HCT116 (cell line): ENCODE data around the gene RET. TPM values are rescaled to one million over a fixed set of nuclear protein-coding genes. Genes with fewer than 3 reads are reported as not detected.

Source experiments
- ATAC-seq: fragments of 200-7000 bp; cut with Tn5 transposase; 2 replicates; pipeline ENCODE4 v1.9.1; 2020; ENCODE audit warnings: mild to moderate bottlenecking, moderate library complexity
- BruUV-seq: library from RNA; stranded (reverse); fragments of 400-500 nt; replicated peaks from 2 replicates; lab custom pipeline; 2021; lab: Mats Ljungman, UMichigan
- CTCF ChIA-PET: fragments of 300-600 bp; sonication (Branson Sonifier 250); formaldehyde crosslinking; loops from one replicate; lab custom pipeline; 2021; ENCODE audit warnings: antibody characterized with exemption; lab: Charles Lee
- POLR2A ChIA-PET: fragments of 300-600, 350-600 bp; sonication (Branson Sonifier 250); formaldehyde crosslinking; loops from one replicate; lab custom pipeline; 2021; ENCODE audit warnings: antibody characterized with exemption; lab: Charles Lee
- RAD21 ChIA-PET, 2 experiments: fragments of 300-600 bp; sonication (Branson Sonifier 250); formaldehyde crosslinking; loops; one replicate each; lab custom pipeline; 2023; ENCODE audit warnings: low total read pairs in 2 of 2; ENCODE audit not compliant: uncharacterized antibody in 2 of 2, unreplicated experiment in 2 of 2, low non-redundant PET in 1 of 2; lab: Charles Lee
- DNase-seq: peaks from one replicate; pipeline ENCODE4 v3.0.0-alpha.2; 2010; ENCODE audit warnings: low read depth, low spot score
- H2AFZ ChIP-seq: fragments of 200-600 bp; shearing (Covaris generic), sonication (generic); 2 replicates; pipeline ENCODE4 v1.6.1; 2017; ENCODE audit warnings: low read depth, mixed run types, mixed read lengths, antibody characterized with exemption, low read length; ENCODE audit not compliant: poor library complexity, severe bottlenecking
- H3K27ac ChIP-seq: 2 replicates; pipeline ENCODE4 v1.5.1; 2012; ENCODE audit warnings: low read depth, low read length
- H3K27me3 ChIP-seq: fragments of 200-600 bp; sonication (generic); 2 replicates; pipeline ENCODE4 v1.6.1; 2016; ENCODE audit warnings: mixed run types, low read length, mixed read lengths; ENCODE audit not compliant: insufficient read depth
- H3K36me3 ChIP-seq, 2 experiments: fragments of 200-500 bp in 1 of 2; fragments of 200-600 bp in 1 of 2; sonication (Bioruptor generic) in 1 of 2; sonication (generic) in 1 of 2; 2 replicates each; pipeline versions ENCODE4 v1.5.1 to v1.6.1; 2014 to 2016; ENCODE audit warnings: low read length in 2 of 2, inconsistent platforms in 1 of 2, mixed read lengths in 1 of 2, mixed run types in 1 of 2; ENCODE audit not compliant: insufficient read depth in 2 of 2, control insufficient read depth in 1 of 2
- H3K4me1 ChIP-seq, 2 experiments: fragments of 200-600 bp in 1 of 2; sonication (generic) in 1 of 2; 2 replicates each; pipeline versions ENCODE4 v1.5.1 to v1.6.1; 2012 to 2017; ENCODE audit warnings: low read length in 2 of 2, inconsistent platforms in 1 of 2, mild to moderate bottlenecking in 1 of 2, mixed read lengths in 1 of 2, mixed run types in 1 of 2, moderate library complexity in 1 of 2; ENCODE audit not compliant: insufficient read depth in 2 of 2, control insufficient read depth in 1 of 2
- H3K4me2 ChIP-seq: fragments of 200-600 bp; sonication (generic); 2 replicates; pipeline ENCODE4 v1.6.1; 2017; ENCODE audit warnings: mixed run types, low read length, mixed read lengths
- H3K4me3 ChIP-seq, 2 experiments: fragments of 200-600 bp in 1 of 2; sonication (generic) in 1 of 2; replicated peaks in 1 of 2; 2 replicates each; pipeline ENCODE4 v1.5.1; 2011 to 2016; ENCODE audit warnings: low read length in 2 of 2, control low read depth in 1 of 2, low read depth in 1 of 2, mild to moderate bottlenecking in 1 of 2, mixed read lengths in 1 of 2, mixed run types in 1 of 2
- H3K79me2 ChIP-seq: fragments of 200-600 bp; sonication (generic); 2 replicates; pipeline ENCODE4 v1.6.1; 2017; ENCODE audit warnings: mild to moderate bottlenecking, mixed run types, low read length, moderate library complexity, mixed read lengths; ENCODE audit not compliant: insufficient read depth
- H3K9ac ChIP-seq: fragments of 200-600 bp; sonication (generic); 2 replicates; pipeline ENCODE4 v1.6.1; 2016; ENCODE audit warnings: low read length, mixed read lengths
- H3K9me2 ChIP-seq: fragments of 200-600 bp; sonication (generic), shearing (Covaris generic); 2 replicates; pipeline ENCODE4 v1.6.1; 2017; ENCODE audit warnings: mixed run types, mild to moderate bottlenecking, moderate library complexity; ENCODE audit not compliant: insufficient read depth
- H3K9me3 ChIP-seq, 2 experiments: fragments of 200-500 bp in 1 of 2; fragments of 200-600 bp in 1 of 2; sonication (Bioruptor generic) in 1 of 2; sonication (generic) in 1 of 2; 2 replicates each; pipeline ENCODE4 v1.6.1; 2014 to 2017; ENCODE audit warnings: low read length in 2 of 2, mixed read lengths in 2 of 2, inconsistent platforms in 1 of 2, low read depth in 1 of 2, mild to moderate bottlenecking in 1 of 2, mixed run types in 1 of 2, moderate library complexity in 1 of 2; ENCODE audit not compliant: control insufficient read depth in 1 of 2, insufficient read depth in 1 of 2
- H4K20me1 ChIP-seq: fragments of 200-600 bp; sonication (generic), shearing (Covaris generic); 2 replicates; pipeline ENCODE4 v1.6.1; 2017; ENCODE audit warnings: mixed run types, mild to moderate bottlenecking, moderate library complexity; ENCODE audit not compliant: insufficient read depth
- CEBPB ChIP-seq: IDR thresholded peaks from 2 replicates; pipeline ENCODE4 v1.6.1; 2012; ENCODE audit warnings: low read depth
- CTCF ChIP-seq, 3 experiments: fragments of 200-600 bp in 1 of 3; sonication (generic) in 1 of 3; IDR thresholded peaks in 2 of 3; conservative IDR thresholded peaks in 1 of 3; 2 replicates each; pipeline ENCODE4 v1.5.1; 2012 to 2017; ENCODE audit warnings: low read depth in 2 of 3, low read length in 2 of 3, antibody characterized with exemption in 1 of 3, borderline replicate concordance in 1 of 3, control low read depth in 1 of 3, mild to moderate bottlenecking in 1 of 3, mixed read lengths in 1 of 3, mixed run types in 1 of 3, moderate library complexity in 1 of 3; ENCODE audit not compliant: insufficient read depth in 1 of 3
- EGR1 ChIP-seq: IDR thresholded peaks from 2 replicates; pipeline ENCODE4 v1.6.1; 2012; ENCODE audit warnings: low read depth
- EZH2phosphoT487 ChIP-seq: fragments of 200-600 bp; IDR thresholded peaks from 2 replicates; pipeline ENCODE4 v1.6.1; 2018; ENCODE audit warnings: antibody characterized with exemption, borderline replicate concordance
- FOSL1 ChIP-seq: IDR thresholded peaks from 2 replicates; pipeline ENCODE4 v1.6.1; 2012; ENCODE audit warnings: low read depth
- JUND ChIP-seq: IDR thresholded peaks from 2 replicates; pipeline ENCODE4 v1.6.1; 2012
- POLR2A ChIP-seq: IDR thresholded peaks from 2 replicates; pipeline ENCODE4 v1.7.0; 2011; ENCODE audit warnings: borderline replicate concordance; ENCODE audit not compliant: insufficient read depth, insufficient read length; ENCODE audit errors: extremely low read depth
- SIN3A ChIP-seq: IDR thresholded peaks from 2 replicates; pipeline ENCODE4 v1.6.1; 2012; ENCODE audit warnings: low read depth
- SP1 ChIP-seq: IDR thresholded peaks from 2 replicates; pipeline ENCODE4 v1.6.1; 2012; ENCODE audit warnings: low read depth
- SRF ChIP-seq: IDR thresholded peaks from 2 replicates; pipeline ENCODE4 v1.6.1; 2012; ENCODE audit warnings: low read depth
- ZBTB33 ChIP-seq: IDR thresholded peaks from 2 replicates; pipeline ENCODE4 v1.6.1; 2011; ENCODE audit warnings: mild to moderate bottlenecking, low read length, moderate library complexity; ENCODE audit not compliant: insufficient replicate concordance; ENCODE audit errors: extremely low read depth
- ZFX ChIP-seq: fragments of 450-650 bp; IDR thresholded peaks from 2 replicates; pipeline ENCODE4 v1.6.1; 2017
- intact Hi-C: fragments of 100-400 bp; cut with micrococcal nuclease; formaldehyde crosslinking; loops from 2 replicates; pipeline ENCODE4 v1.10.0; 2022
- total RNA-seq: library from RNA; stranded (reverse); gene quantifications from one replicate; pipeline ENCODE4 v1.2.1, GENCODE V29; 2021; ENCODE audit not compliant: unreplicated experiment

The RET gene
- total RNA-seq, 1 experiment from 2014 or later: 5.9 TPM

- H3K79me2 ChIP-seq: no peaks in the 10 kb centered on the region
- intact Hi-C loops: no loop called here
- no peak overlapping the region for H2AFZ ChIP-seq
- no peaks in the 10 kb centered on the region for H3K27me3 ChIP-seq
- TF ChIP-seq EGR1: no peak
- no peak for TF ChIP-seq FOSL1
- no peak for TF ChIP-seq JUND
- no peak for TF ChIP-seq POLR2A
- no peak for TF ChIP-seq EZH2phosphoT487
- no peaks in the 10 kb centered on the region for H3K9me2 ChIP-seq
- RAD21 ChIA-PET: no interaction called here
- H3K36me3 ChIP-seq: no peaks in the 10 kb centered on the region
- H3K9me3 ChIP-seq: no peaks in the 10 kb centered on the region
- no peak overlapping the region for H3K4me2 ChIP-seq
- peaks cover 10 to 14% of the 10 kb centered on the region in 2 experiments for H3K4me1 ChIP-seq
- DNase-seq (no peak), ATAC-seq (no peak)
- no peak overlapping the region for H3K27ac ChIP-seq
- no peak overlapping the region for H3K4me3 ChIP-seq
- BruUV-seq: no TSS peak
- no peaks in the 10 kb centered on the region for H4K20me1 ChIP-seq
- CTCF ChIA-PET: no interaction called here
- POLR2A ChIA-PET: no interaction called here
- no peak overlapping the region for H3K9ac ChIP-seq
These were observed 48.5 kb downstream of the RET start for GRCh38 chr10:43125274-43125845.

GRCh38 chr10:43125881-43126731 is 49.2 kb downstream of the RET start:
- no peaks in the 10 kb centered on the region for H3K27me3 ChIP-seq
- peaks cover 10 to 14% of the 10 kb centered on the region in 2 experiments for H3K4me1 ChIP-seq
- ATAC-seq (no peak), DNase-seq (no peak)
- H3K79me2 ChIP-seq: no peaks in the 10 kb centered on the region
- no peak overlapping the region for H2AFZ ChIP-seq
- H3K4me3 ChIP-seq: no peak overlapping the region
- TF ChIP-seq SP1 (no peak), JUND (no peak), ZBTB33 (no peak), SRF (no peak), POLR2A (no peak), CEBPB (no peak), SIN3A (no peak), EGR1 (no peak), CTCF (IDR thresholded peaks at IDR 0.05 in 2 of 3, conservative IDR thresholded peaks at IDR 0.05 in 1 of 3; ENCODE audit: borderline replicate concordance in 1 of 3, insufficient read depth in 1 of 3, low read depth in 2 of 3, low read length in 2 of 3) (no peak), ZFX (no peak)
- no peak overlapping the region for H3K9ac ChIP-seq
- no TSS peak for BruUV-seq
- H3K9me2 ChIP-seq: no peaks in the 10 kb centered on the region
- no peak overlapping the region for H3K27ac ChIP-seq
- intact Hi-C loops: no loop called here
- no peak overlapping the region for H3K4me2 ChIP-seq
- CTCF ChIA-PET: no interaction called here
- POLR2A ChIA-PET: no interaction called here
- RAD21 ChIA-PET: no interaction called here
- H4K20me1 ChIP-seq: no peaks in the 10 kb centered on the region
- H3K36me3 ChIP-seq: no peaks in the 10 kb centered on the region
- no peaks in the 10 kb centered on the region for H3K9me3 ChIP-seq
